ENCODE results near the gene FOXRED2. TPM values are rescaled to one million over a fixed set of nuclear protein-coding genes. Genes with fewer than 3 reads are reported as not detected.

The FOXRED2 gene
- total and polyA plus RNA-seq, 2 of the 4 experiments (the other 2 are of a cell fraction), result 1.6 to 4.0 TPM

DNA sequence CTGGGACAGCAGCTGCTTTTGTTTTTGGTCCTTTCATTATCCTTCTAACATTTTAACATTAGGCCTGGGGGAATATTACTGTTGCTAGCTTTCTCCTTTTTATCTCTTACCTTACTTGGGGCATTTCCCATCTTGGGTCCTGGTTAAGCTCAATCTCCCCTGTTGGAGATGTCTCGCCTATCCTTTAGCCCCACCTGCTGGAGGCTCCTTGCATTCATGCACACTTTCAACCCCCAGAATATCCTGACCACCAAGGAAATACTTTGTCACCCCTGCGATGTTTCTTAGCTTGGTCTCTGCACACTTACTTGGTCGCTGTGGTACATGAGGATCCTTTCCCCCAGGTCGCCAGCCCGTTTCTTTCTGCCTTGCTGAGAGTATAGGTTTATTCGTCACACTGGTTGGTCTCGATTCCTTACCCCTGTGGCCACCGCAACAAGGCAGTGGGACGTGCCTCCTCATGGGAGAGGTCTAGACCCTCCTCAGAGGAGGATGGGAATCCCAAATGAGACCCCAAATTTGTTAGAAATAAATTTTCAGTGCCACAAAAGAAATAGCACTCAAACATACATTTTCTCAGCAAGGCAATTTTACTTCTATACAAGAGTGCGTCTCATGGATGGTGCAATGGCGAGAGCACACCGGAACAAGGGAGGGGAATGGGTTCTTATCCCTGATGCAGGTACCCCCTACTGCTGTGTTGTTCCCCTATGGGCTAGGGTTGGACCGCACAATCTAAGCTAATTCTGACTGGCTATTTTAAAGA is 20.0 kb downstream of the FOXRED2 start:
- H3K79me1 ChIP-seq (ENCODE audit: low read depth in 1 of 2, low read length in 2 of 2), result peaks cover 0 to 7% of the 10 kb centered on the region in 2 experiments; a peak in 2 of 4 replicates
- no peaks in the 10 kb centered on the region for H3K27me3 ChIP-seq (ENCODE audit: control insufficient read depth, insufficient read depth, low read length)
- no peak overlapping the region for H3K9ac ChIP-seq (ENCODE audit: low read depth, low read length)
- ChIA-PET CTCF (interaction anchor here (0.6 to 0.7 kb wide), 2 partner anchors 102 to 162 kb away, joined by 3 read pairs; no protein-coding TSS in a partner anchor), POLR2A (ENCODE audit: unreplicated experiment) (no interaction called here)
- no TSS peak for BruUV-seq (replicated peaks)
- no peaks in the 10 kb centered on the region; the same call in 1 of the 2 replicates for H3K9me1 ChIP-seq (ENCODE audit: insufficient read depth, low read length)
- H3K9me3 ChIP-seq (ENCODE audit: control insufficient read depth, insufficient read depth, low read length), result no peaks in the 10 kb centered on the region; the same call in 1 of the 2 replicates
- H2AFZ ChIP-seq (replicated peaks; ENCODE audit: low read length, poor library complexity), result no peak overlapping the region
- H4K91ac ChIP-seq (ENCODE audit: insufficient read depth, low read depth, low read length), result no peak overlapping the region
- no peak overlapping the region for H3K4me3 ChIP-seq (ENCODE audit: insufficient read depth, low read depth, low read length)
- peak; percentile 68 for DNase-seq
- H2AK5ac ChIP-seq (ENCODE audit: low read depth, low read length), result no peak overlapping the region
- dilution Hi-C loops (cut with HindIII; ENCODE audit: low sequenced_read_pairs, unreplicated experiment) (no loop called here), intact Hi-C loops (cut with micrococcal nuclease) (loop anchor here (1.0 to 2.0 kb wide), 2 partner anchors 292 to 342 kb away; no protein-coding TSS in a partner anchor), in situ Hi-C loops (cut with MboI; ENCODE audit: low sequenced_read_pairs) (loop anchor here (5.0 to 10.0 kb wide), 2 partner anchors 292 to 345 kb away; no protein-coding TSS in a partner anchor)
- H2BK20ac ChIP-seq (ENCODE audit: low read depth, low read length), result no peak overlapping the region
- ATAC-seq (ENCODE audit: low read depth), result 0 out of 2 replicates have a peak, but pooled peaks have one; percentile 22
- H3K4me1 ChIP-seq (ENCODE audit: control insufficient read depth, insufficient read depth, low read length), result peaks cover 1% of the 10 kb centered on the region
- TF ChIP-seq, protein P1, sequence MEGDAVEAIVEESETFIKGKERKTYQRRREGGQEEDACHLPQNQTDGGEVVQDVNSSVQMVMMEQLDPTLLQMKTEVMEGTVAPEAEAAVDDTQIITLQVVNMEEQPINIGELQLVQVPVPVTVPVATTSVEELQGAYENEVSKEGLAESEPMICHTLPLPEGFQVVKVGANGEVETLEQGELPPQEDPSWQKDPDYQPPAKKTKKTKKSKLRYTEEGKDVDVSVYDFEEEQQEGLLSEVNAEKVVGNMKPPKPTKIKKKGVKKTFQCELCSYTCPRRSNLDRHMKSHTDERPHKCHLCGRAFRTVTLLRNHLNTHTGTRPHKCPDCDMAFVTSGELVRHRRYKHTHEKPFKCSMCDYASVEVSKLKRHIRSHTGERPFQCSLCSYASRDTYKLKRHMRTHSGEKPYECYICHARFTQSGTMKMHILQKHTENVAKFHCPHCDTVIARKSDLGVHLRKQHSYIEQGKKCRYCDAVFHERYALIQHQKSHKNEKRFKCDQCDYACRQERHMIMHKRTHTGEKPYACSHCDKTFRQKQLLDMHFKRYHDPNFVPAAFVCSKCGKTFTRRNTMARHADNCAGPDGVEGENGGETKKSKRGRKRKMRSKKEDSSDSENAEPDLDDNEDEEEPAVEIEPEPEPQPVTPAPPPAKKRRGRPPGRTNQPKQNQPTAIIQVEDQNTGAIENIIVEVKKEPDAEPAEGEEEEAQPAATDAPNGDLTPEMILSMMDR (conservative IDR thresholded peaks at IDR 0.05; ENCODE audit: low read depth, low read length), result peak; percentile 83
- peak; percentile 92 for TF ChIP-seq RAD21 (IDR thresholded peaks at IDR 0.05; ENCODE audit: low read length)
- TF ChIP-seq SMC3 (IDR thresholded peaks at IDR 0.05; ENCODE audit: low read depth, low read length), result peak; percentile 75
- 0 out of 2 replicates have a peak, but pooled peaks have one; percentile 29 for TF ChIP-seq POLR2A (IDR thresholded peaks at IDR 0.05; ENCODE audit: low read depth, low read length)
- no peak for TF ChIP-seq MXI1 (IDR thresholded peaks at IDR 0.05; ENCODE audit: borderline replicate concordance, low read depth, low read length)
- H3K4me2 ChIP-seq (ENCODE audit: low read depth, low read length), result no peak overlapping the region
- H3K36me3 ChIP-seq (ENCODE audit: control insufficient read depth, insufficient read depth, low read length), result peaks cover 4% of the 10 kb centered on the region; the same call in 1 of the 2 replicates
- H3K23ac ChIP-seq (ENCODE audit: low read depth, low read length), result no peak overlapping the region
- H3K56ac ChIP-seq (ENCODE audit: extremely low read depth, insufficient read depth, low read length), result no peak overlapping the region
- H4K20me1 ChIP-seq (ENCODE audit: insufficient read depth, low read length), result no peaks in the 10 kb centered on the region
- 75% methylated on average over 2 of the region's 13 CpGs; no CpG with 5 or more reads in 1 of the 2 experiments for WGBS, 2 experiments (ENCODE audit: extremely low coverage in 2 of 2, insufficient read length in 1 of 2)
- no peak overlapping the region for H3K4ac ChIP-seq (ENCODE audit: low read depth, low read length)
- H3K14ac ChIP-seq (replicated peaks; ENCODE audit: low read depth, low read length), result no peak overlapping the region
- no peak overlapping the region for H3K27ac ChIP-seq (ENCODE audit: insufficient read depth, low read length)
- H4K8ac ChIP-seq (ENCODE audit: low read depth in 2 of 2, low read length in 2 of 2), result no peak overlapping the region
- no peak overlapping the region for H2BK5ac ChIP-seq (ENCODE audit: low read depth, low read length, poor library complexity, severe bottlenecking)
- no peak overlapping the region for H2BK120ac ChIP-seq (ENCODE audit: low read depth, low read length)
- H3K18ac ChIP-seq (ENCODE audit: low read depth, low read length), result no peak overlapping the region
- no peak overlapping the region for H2AK9ac ChIP-seq (replicated peaks; ENCODE audit: low read depth, low read length, poor library complexity)
- no peak overlapping the region for H2BK15ac ChIP-seq (ENCODE audit: low read depth, low read length)
- H4K5ac ChIP-seq (ENCODE audit: low read depth, low read length), result no peak overlapping the region
